Astrocyte (in vitro differentiated cells and primary cell): ENCODE results near the gene HMCN2. TPM values are rescaled to one million over a fixed set of nuclear protein-coding genes. Genes with fewer than 3 reads are reported as not detected.

ENCODE experiments used
- DNase-seq: peaks from one replicate; pipeline ENCODE4 v3.0.0-alpha.2; 2010; ENCODE audit warnings: low read depth
- FAIRE-seq: peaks from 2 replicates; lab custom pipeline; 2011; peaks lifted over from hg19 to GRCh38; lab: Jason Lieb, UNC
- H2AFZ ChIP-seq: 2 replicates; pipeline ENCODE4 v1.6.0; 2012; ENCODE audit warnings: low read depth, low read length, inconsistent platforms
- H3K27ac ChIP-seq: 2 replicates; pipeline ENCODE4 v1.5.1; 2011; ENCODE audit warnings: low read depth, low read length, inconsistent platforms
- H3K27me3 ChIP-seq: 2 replicates; pipeline ENCODE4 v1.6.0; 2011; ENCODE audit warnings: low read length, inconsistent platforms; ENCODE audit not compliant: insufficient read depth
- H3K36me3 ChIP-seq: 2 replicates; pipeline ENCODE4 v1.5.1; 2011; ENCODE audit warnings: low read length, inconsistent platforms; ENCODE audit not compliant: insufficient read depth
- H3K4me1 ChIP-seq: 2 replicates; pipeline ENCODE4 v1.5.1; 2011; ENCODE audit warnings: low read length, inconsistent platforms; ENCODE audit not compliant: insufficient read depth
- H3K4me2 ChIP-seq: 2 replicates; pipeline ENCODE4 v1.6.0; 2012; ENCODE audit warnings: low read length, inconsistent platforms
- H3K4me3 ChIP-seq: 2 replicates; pipeline ENCODE4 v1.5.1; 2011; ENCODE audit warnings: low read depth, mild to moderate bottlenecking, low read length, inconsistent platforms; ENCODE audit not compliant: insufficient read depth
- H3K79me2 ChIP-seq: 2 replicates; pipeline ENCODE4 v1.6.0; 2012; ENCODE audit warnings: mild to moderate bottlenecking, low read length, inconsistent platforms; ENCODE audit not compliant: insufficient read depth
- H3K9ac ChIP-seq: 2 replicates; pipeline ENCODE4 v1.6.0; 2012; ENCODE audit warnings: mild to moderate bottlenecking, low read length, inconsistent platforms
- H3K9me3 ChIP-seq: 2 replicates; pipeline ENCODE4 v1.5.1; 2012; ENCODE audit warnings: low read depth, mild to moderate bottlenecking, low read length, inconsistent platforms; ENCODE audit not compliant: insufficient read depth
- H4K20me1 ChIP-seq: 2 replicates; pipeline ENCODE4 v1.6.0; 2012; ENCODE audit warnings: low read length, inconsistent platforms; ENCODE audit not compliant: insufficient read depth
- H3K27ac Mint-ChIP-seq: one replicate; pipeline ENCODE4 v1.8.0; 2021; ENCODE audit warnings: mild to moderate bottlenecking, mixed read lengths; ENCODE audit not compliant: unreplicated experiment
- H3K27me3 Mint-ChIP-seq: one replicate; pipeline ENCODE4 v1.8.0; 2021; ENCODE audit warnings: low read depth, mixed read lengths; ENCODE audit not compliant: unreplicated experiment
- H3K36me3 Mint-ChIP-seq: one replicate; pipeline ENCODE4 v1.8.0; 2021; ENCODE audit warnings: low read depth, mixed read lengths; ENCODE audit not compliant: unreplicated experiment
- H3K4me1 Mint-ChIP-seq: one replicate; pipeline ENCODE4 v1.8.0; 2021; ENCODE audit warnings: low read depth, mixed read lengths; ENCODE audit not compliant: unreplicated experiment
- H3K4me3 Mint-ChIP-seq: one replicate; pipeline ENCODE4 v1.8.0; 2021; ENCODE audit warnings: mild to moderate bottlenecking, moderate library complexity, mixed read lengths; ENCODE audit not compliant: unreplicated experiment
- H3K9me3 Mint-ChIP-seq: one replicate; pipeline ENCODE4 v1.8.0; 2021; ENCODE audit warnings: mild to moderate bottlenecking, mixed read lengths; ENCODE audit not compliant: unreplicated experiment
- EZH2 ChIP-seq: IDR thresholded peaks from 2 replicates; pipeline ENCODE4 v1.6.1; 2012; ENCODE audit warnings: mild to moderate bottlenecking, low read length, inconsistent platforms; ENCODE audit not compliant: insufficient read depth
- total RNA-seq: library from RNA; stranded (reverse); gene quantifications from 2 replicates; pipeline ENCODE4 v1.2.1, GENCODE V29; 2021
- TF ChIP-seq, protein P1 (sequence below): IDR thresholded peaks from 2 replicates; pipeline ENCODE4 v1.5.1; 2011; ENCODE audit warnings: low read depth, mild to moderate bottlenecking, inconsistent platforms, low read length, moderate library complexity; ENCODE audit not compliant: insufficient read depth

The HMCN2 gene
- total RNA-seq, 1 donor from 2014 or later: 1.6 TPM

DNA sequence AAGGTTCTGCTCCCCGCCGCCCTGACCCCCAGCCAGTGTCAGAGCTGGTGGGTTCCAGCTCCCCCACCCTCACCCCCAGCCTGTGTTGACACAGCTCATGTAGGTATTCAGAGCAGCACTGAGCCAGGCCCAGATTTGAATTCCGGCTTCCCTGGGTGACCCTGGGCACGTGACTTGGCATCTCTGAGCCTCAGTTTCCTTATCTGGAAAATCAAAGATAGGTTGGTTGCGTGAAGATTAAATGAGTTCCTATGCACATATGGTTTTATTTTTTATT, 42.0 kb downstream of the HMCN2 start:
- Histone ChIP-seq H3K36me3 (no peaks in the 10 kb centered on the region), H4K20me1 (no peaks in the 10 kb centered on the region), H3K79me2 (no peaks in the 10 kb centered on the region), H3K4me1 (no peaks in the 10 kb centered on the region), H3K27ac (no peak overlapping the region), H3K9me3 (no peaks in the 10 kb centered on the region), H3K9ac (no peak overlapping the region), H3K4me2 (no peak overlapping the region), H3K4me3 (no peak overlapping the region), H2AFZ (no peak overlapping the region), H3K27me3 (peaks cover 5% of the 10 kb centered on the region)
- FAIRE-seq: no peak
- peaks cover 2% of the 10 kb centered on the region for H3K9me3 Mint-ChIP-seq
- DNase-seq: no peak
- TF ChIP-seq EZH2: no peak
- TF ChIP-seq, protein P1, sequence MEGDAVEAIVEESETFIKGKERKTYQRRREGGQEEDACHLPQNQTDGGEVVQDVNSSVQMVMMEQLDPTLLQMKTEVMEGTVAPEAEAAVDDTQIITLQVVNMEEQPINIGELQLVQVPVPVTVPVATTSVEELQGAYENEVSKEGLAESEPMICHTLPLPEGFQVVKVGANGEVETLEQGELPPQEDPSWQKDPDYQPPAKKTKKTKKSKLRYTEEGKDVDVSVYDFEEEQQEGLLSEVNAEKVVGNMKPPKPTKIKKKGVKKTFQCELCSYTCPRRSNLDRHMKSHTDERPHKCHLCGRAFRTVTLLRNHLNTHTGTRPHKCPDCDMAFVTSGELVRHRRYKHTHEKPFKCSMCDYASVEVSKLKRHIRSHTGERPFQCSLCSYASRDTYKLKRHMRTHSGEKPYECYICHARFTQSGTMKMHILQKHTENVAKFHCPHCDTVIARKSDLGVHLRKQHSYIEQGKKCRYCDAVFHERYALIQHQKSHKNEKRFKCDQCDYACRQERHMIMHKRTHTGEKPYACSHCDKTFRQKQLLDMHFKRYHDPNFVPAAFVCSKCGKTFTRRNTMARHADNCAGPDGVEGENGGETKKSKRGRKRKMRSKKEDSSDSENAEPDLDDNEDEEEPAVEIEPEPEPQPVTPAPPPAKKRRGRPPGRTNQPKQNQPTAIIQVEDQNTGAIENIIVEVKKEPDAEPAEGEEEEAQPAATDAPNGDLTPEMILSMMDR: no peak
- H3K4me3 Mint-ChIP-seq: no peak overlapping the region
- peaks cover 39% of the 10 kb centered on the region for H3K27me3 Mint-ChIP-seq
- H3K4me1 Mint-ChIP-seq: peaks cover 8% of the 10 kb centered on the region
- H3K36me3 Mint-ChIP-seq: peaks cover 4% of the 10 kb centered on the region
- no peak overlapping the region for H3K27ac Mint-ChIP-seq

DNA sequence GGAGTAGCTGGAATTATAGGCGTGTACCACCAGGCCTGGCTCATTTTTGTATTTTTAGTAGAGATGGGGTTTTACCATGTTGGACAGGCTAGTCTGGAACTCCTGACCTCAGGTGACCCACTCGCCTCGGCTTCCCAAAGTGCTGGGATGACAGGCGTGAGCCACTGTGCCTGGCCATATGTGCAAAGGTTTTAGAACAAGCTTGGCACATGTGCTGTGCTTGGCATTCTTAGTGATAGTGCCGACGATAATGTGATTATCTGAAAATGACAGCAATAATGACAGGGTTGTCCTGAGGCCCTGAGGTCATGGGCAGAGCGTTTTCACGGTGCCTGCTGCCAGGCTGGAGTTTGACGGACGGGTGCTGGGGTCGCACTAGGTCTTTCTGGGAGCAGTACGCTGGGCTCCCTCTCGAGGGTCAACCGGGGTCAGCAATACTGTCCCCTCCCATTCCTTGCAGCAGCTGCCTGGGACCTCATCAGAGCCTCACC, 42.6 kb downstream of the HMCN2 start:
- H2AFZ ChIP-seq: no peak overlapping the region
- H3K4me1 Mint-ChIP-seq: peaks cover 8% of the 10 kb centered on the region
- FAIRE-seq: no peak
- no peaks in the 10 kb centered on the region for H3K9me3 ChIP-seq
- no peak for DNase-seq
- no peaks in the 10 kb centered on the region for H3K4me1 ChIP-seq
- H3K4me3 ChIP-seq: no peak overlapping the region
- H3K4me3 Mint-ChIP-seq: no peak overlapping the region
- peaks cover 4% of the 10 kb centered on the region for H3K36me3 Mint-ChIP-seq
- TF ChIP-seq EZH2: no peak
- TF ChIP-seq, protein P1: no peak
- H3K79me2 ChIP-seq: no peaks in the 10 kb centered on the region
- H3K27me3 ChIP-seq: peaks cover 5% of the 10 kb centered on the region
- H3K27me3 Mint-ChIP-seq: peaks cover 43% of the 10 kb centered on the region
- H3K27ac ChIP-seq: no peak overlapping the region
- no peaks in the 10 kb centered on the region for H3K36me3 ChIP-seq
- no peaks in the 10 kb centered on the region for H4K20me1 ChIP-seq
- no peak overlapping the region for H3K27ac Mint-ChIP-seq
- no peak overlapping the region for H3K9ac ChIP-seq
- H3K4me2 ChIP-seq: no peak overlapping the region
- peaks cover 2% of the 10 kb centered on the region for H3K9me3 Mint-ChIP-seq

DNA sequence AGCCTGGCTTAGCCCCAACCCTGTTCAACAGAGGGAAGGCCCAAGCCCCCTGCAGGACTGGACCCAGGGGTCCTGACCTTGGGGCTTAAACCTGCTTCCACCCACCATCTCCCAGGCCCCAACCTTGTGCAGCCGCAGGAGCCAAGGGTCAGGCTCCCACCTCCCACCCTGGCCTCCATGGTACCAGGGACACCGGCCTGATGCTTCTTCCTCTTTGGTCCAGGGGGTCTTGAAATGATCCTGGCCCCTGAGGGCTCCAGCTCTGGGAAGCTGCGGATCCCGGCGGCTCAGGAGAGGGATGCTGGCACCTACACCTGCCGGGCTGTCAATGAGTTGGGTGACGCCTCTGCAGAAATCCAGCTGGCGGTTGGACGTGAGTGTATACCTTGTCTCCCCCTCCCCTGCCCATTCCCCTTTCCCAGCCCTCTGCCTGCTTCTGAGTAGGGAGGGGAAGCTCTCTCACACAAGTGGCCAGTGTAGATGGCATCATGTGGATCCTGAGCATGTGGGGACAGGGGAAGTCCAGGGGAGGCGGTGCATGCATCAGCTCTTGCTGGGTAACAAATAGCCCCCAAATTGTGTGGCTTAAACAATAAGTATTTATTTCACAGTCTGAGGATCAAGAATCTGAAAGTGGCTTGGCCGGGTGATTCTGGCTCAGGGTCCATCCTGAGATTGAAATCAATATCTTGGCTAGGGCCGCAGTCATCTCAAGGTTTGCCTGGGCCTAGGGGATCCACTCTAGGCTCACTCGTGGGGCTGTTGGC, 44.3 kb downstream of the HMCN2 start:
- H3K4me3 Mint-ChIP-seq: no peak overlapping the region
- H3K27me3 ChIP-seq: peaks cover 5% of the 10 kb centered on the region
- no peaks in the 10 kb centered on the region for H3K36me3 ChIP-seq
- no peak overlapping the region for H3K4me3 ChIP-seq
- peaks cover 40% of the 10 kb centered on the region for H3K27me3 Mint-ChIP-seq
- H4K20me1 ChIP-seq: no peaks in the 10 kb centered on the region
- peaks cover 4% of the 10 kb centered on the region for H3K9me3 Mint-ChIP-seq
- H3K4me1 Mint-ChIP-seq: peaks cover 2% of the 10 kb centered on the region
- DNase-seq: no peak
- no peaks in the 10 kb centered on the region for H3K79me2 ChIP-seq
- TF ChIP-seq, protein P1: no peak
- no peak for TF ChIP-seq EZH2
- H3K4me2 ChIP-seq: no peak overlapping the region
- peaks cover 4% of the 10 kb centered on the region for H3K36me3 Mint-ChIP-seq
- no peak overlapping the region for H2AFZ ChIP-seq
- no peaks in the 10 kb centered on the region for H3K4me1 ChIP-seq
- no peak overlapping the region for H3K27ac ChIP-seq
- H3K9ac ChIP-seq: no peak overlapping the region
- FAIRE-seq: no peak
- H3K27ac Mint-ChIP-seq: no peak overlapping the region
- H3K9me3 ChIP-seq: no peaks in the 10 kb centered on the region
